ENCODE results near the gene PDE6B. TPM values are rescaled to one million over a fixed set of nuclear protein-coding genes. Genes with fewer than 3 reads are reported as not detected.

Gene PDE6B
- total and polyA plus RNA-seq, 2 experiments from 2014 or later = 43.1 to 48.1 TPM

DNA sequence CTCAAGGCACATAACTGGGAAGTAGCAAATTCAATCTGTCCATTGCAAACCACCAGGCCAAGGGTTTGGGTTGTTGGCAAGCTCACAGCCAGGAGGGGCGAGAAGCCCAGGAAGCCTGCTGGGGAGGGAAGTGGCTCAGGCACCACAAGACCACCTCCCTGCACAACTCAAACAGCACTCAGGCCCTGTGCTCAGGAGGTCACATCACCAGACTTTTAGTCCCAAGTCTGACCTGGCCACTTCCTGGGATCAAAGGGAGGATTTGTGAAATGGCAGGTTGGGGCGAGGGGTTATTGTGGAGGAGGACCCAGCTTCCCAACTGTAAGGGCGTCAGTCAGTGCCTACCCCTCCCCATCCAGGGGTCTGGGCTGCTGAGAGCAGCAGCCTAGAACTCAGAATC is 46.4 kb downstream of the PDE6B start:
- Histone ChIP-seq H3K27ac (no peak overlapping the region), H3K27me3 (no peaks in the 10 kb centered on the region), H3K4me1 (ENCODE audit: low read depth) (peaks cover 22% of the 10 kb centered on the region), H3K36me3 (peaks cover 23% of the 10 kb centered on the region), H3K9me3 (ENCODE audit: low read depth) (no peaks in the 10 kb centered on the region), H3K4me3 (no peak overlapping the region)
- TF ChIP-seq, protein P1, sequence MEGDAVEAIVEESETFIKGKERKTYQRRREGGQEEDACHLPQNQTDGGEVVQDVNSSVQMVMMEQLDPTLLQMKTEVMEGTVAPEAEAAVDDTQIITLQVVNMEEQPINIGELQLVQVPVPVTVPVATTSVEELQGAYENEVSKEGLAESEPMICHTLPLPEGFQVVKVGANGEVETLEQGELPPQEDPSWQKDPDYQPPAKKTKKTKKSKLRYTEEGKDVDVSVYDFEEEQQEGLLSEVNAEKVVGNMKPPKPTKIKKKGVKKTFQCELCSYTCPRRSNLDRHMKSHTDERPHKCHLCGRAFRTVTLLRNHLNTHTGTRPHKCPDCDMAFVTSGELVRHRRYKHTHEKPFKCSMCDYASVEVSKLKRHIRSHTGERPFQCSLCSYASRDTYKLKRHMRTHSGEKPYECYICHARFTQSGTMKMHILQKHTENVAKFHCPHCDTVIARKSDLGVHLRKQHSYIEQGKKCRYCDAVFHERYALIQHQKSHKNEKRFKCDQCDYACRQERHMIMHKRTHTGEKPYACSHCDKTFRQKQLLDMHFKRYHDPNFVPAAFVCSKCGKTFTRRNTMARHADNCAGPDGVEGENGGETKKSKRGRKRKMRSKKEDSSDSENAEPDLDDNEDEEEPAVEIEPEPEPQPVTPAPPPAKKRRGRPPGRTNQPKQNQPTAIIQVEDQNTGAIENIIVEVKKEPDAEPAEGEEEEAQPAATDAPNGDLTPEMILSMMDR (IDR thresholded peaks at IDR 0.05; ENCODE audit: low read depth, low read length) = no peak
- no peak for DNase-seq (ENCODE audit: low read depth in 1 of 2, low spot score in 1 of 2)

DNA sequence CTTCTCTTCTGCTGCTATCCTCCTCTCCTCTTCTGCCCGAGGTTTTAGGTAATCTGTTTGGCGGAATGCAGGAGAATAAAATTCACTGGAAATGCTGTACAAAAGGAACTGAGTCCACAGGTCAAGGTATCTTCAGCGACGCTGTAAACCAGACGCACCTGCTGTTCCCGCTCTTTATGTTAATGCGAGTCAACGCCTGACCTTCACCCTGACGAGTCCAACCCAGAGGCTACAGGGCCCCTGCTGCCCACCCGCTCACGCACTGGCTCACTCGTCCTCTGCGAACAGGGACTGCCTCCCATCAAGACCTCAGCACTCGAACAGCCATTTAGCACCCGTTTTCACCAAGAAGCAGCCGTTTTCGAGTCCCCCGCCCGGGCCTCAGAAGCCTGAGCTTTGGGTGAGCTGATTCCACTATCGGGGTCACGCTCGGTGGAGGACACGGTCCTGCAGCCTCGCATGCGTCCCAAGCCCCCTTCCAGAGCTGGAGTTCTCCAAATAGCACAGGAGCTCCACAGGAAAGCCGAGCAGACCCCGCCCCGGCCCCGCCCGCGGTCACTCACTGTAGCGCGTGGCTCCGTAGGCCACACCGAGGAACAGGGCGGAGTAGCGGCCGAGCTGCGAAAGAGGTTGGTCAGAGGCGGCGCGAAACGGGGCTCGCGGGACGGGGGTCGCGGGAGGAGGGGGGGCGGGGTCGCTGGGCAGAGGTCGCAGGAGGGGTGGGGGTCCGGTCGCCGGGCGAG is 48.1 kb downstream of the PDE6B start:
- TF ChIP-seq, protein P1 (IDR thresholded peaks at IDR 0.05; ENCODE audit: low read depth, low read length) = no peak
- peak overlapping the region; percentile 88 for H3K4me3 ChIP-seq
- peaks cover 30% of the 10 kb centered on the region for H3K4me1 ChIP-seq (ENCODE audit: low read depth)
- peaks cover 23% of the 10 kb centered on the region for H3K36me3 ChIP-seq
- DNase-seq (ENCODE audit: low read depth in 1 of 2, low spot score in 1 of 2) = peak in 1 of 2 donors; percentile 35
- no peaks in the 10 kb centered on the region for H3K9me3 ChIP-seq (ENCODE audit: low read depth)
- H3K27me3 ChIP-seq = no peaks in the 10 kb centered on the region
- H3K27ac ChIP-seq = peak overlapping the region; percentile 78

DNA sequence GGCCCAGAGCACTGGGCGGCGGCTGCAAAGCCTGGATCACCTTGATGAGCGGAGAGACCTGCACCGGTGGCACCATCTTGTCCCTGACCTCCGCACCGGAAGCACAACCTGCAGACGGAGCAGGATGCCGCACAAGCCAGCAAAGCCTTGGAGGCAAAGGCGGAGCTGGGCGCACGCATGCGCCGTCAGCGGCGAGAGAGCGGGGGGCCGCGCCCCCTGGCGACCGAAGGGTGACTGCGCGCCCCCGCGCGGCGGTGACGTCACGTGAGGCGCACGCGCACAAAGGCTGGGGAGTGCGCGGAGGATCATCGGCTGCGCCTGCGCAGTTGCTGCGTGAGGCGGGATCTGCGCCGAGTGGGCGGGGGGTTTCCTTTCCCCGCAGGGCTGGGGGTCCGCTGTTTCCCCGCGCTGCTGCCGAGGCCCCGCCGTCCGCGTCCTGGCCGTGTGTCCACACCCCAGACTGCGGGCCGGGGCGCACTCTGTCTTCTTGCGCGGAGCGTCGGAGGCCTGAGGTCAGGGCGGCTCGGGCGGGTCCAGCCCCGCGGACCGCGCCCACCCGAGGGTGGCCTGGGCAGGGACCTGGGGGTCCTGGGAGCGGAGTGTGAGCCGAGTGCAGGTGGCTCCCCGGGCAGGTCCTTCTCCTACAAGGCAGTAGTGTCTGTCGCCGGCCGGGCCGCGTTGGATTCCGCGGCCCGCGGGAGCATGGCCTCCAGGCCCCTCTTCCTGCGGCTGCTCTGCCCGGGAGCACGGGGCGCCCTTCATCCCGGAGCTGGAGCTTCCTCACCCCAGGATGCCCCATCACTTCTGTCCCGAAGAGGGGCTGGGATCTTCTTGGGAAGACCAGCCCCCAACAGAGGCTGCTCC is 49.0 kb downstream of the PDE6B start, which contains the start of the genes ATP5ME and MYL5:
TSS of gene ATP5ME (minus strand) at position 105 of the 864 bp plus-strand sequence. CDS start at position 76, 29 bp downstream.
TSS of gene MYL5 (plus strand) at position 371 of the 864 bp plus-strand sequence. CDS start 3,485 bp downstream, outside the sequence.
- DNase-seq (ENCODE audit: low read depth in 1 of 2, low spot score in 1 of 2) = peak; percentile 97
- H3K27me3 ChIP-seq = no peaks in the 10 kb centered on the region
- H3K36me3 ChIP-seq = peaks cover 23% of the 10 kb centered on the region
- TF ChIP-seq, protein P1 (IDR thresholded peaks at IDR 0.05; ENCODE audit: low read depth, low read length) = peak; percentile 91
- no peaks in the 10 kb centered on the region for H3K9me3 ChIP-seq (ENCODE audit: low read depth)
- peak within 1 kb of the TSS; percentile 88 for H3K4me3 ChIP-seq
- H3K4me1 ChIP-seq (ENCODE audit: low read depth) = peaks cover 30% of the 10 kb centered on the region
- H3K27ac ChIP-seq = peak within 1 kb of the TSS; percentile 89

DNA sequence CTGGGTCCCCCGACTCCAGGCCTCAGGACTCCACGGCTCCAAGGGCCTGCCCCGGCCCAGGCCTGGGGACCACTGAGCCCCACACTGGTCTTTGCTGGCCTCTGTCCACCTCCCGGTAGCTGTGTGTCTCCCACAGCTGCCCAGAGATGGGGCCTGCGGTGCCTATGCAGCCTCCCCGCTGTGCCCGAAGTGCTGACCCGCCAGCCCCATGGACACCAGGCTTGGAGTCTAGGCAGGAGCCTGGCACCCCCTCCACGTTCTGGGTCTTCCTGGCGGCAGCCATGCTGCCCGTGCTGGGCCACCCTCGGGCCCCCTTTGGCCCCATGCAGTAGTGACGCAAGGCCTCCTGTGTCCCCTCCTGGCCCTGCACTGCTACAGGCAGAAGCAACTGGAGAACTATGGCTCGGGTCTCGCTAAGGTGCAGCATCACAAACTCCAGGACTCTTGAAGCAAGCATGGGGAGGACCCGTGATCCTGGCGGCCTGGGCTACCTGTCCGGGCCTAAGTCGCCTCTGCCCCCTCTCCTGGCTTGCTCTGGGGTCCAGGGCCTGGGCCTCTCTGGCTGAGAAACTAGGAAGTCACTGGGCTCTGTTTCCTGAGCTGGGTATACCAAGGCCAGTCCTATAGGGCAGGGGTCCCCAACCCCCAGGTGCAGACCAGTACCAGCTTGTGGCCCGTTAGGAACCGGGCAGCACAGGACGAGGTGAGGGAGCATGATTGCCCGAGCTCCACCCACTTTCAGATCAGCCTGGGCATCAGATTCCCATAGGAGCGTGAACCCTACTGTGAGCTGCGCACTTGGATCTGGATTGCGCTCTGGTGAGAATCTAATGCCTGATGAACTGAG is 49.9 kb downstream of the PDE6B start:
- Histone ChIP-seq H3K27me3 (no peaks in the 10 kb centered on the region), H3K4me3 (peak overlapping the region; percentile 88), H3K9me3 (ENCODE audit: low read depth) (no peaks in the 10 kb centered on the region), H3K27ac (peak overlapping the region; percentile 89), H3K36me3 (peaks cover 22% of the 10 kb centered on the region), H3K4me1 (ENCODE audit: low read depth) (peaks cover 30% of the 10 kb centered on the region)
- TF ChIP-seq, protein P1 (IDR thresholded peaks at IDR 0.05; ENCODE audit: low read depth, low read length) = no peak
- no peak for DNase-seq (ENCODE audit: low read depth in 1 of 2, low spot score in 1 of 2)
